ENCODE data around the gene CEP20.
"Not testable (repeated sequence)": the region's sequence is repeated elsewhere in the genome, so short reads cannot be mapped to it uniquely, and the experiment has no call there.

The CEP20 gene

GRCh38 chr16:15888072-15888976 is at the start of gene CEP20:
CEP20 (minus strand) TSS chr16:15888603; CDS start chr16:15888585, 18 bp downstream.
- DNase-seq (ENCODE audit: low read depth) = peak; percentile 100

- not testable (repeated sequence) for DNase-seq (ENCODE audit: low read depth)
Observed at GRCh38 chr16:15936809-15937208, 48.4 kb upstream of the CEP20 start.

GRCh38 chr16:15934991-15935390 is 46.6 kb upstream of the CEP20 start:
- no peak for DNase-seq (ENCODE audit: low read depth)

GRCh38 chr16:15933781-15934180 is 45.4 kb upstream of the CEP20 start:
- no peak for DNase-seq (ENCODE audit: low read depth)

- DNase-seq (ENCODE audit: low read depth) = no peak
Observed at GRCh38 chr16:15932939-15933338, 44.5 kb upstream of the CEP20 start.

GRCh38 chr16:15928261-15929104 is 40.1 kb upstream of the CEP20 start:
- no peak for DNase-seq (ENCODE audit: low read depth)

- DNase-seq (ENCODE audit: low read depth) = no peak
Observed at GRCh38 chr16:15925631-15926030, 37.2 kb upstream of the CEP20 start.

GRCh38 chr16:15924996-15925395 is 36.6 kb upstream of the CEP20 start:
- DNase-seq (ENCODE audit: low read depth) = no peak

- DNase-seq (ENCODE audit: low read depth) = no peak
Observed at GRCh38 chr16:15919331-15919730, 30.9 kb upstream of the CEP20 start.

- DNase-seq (ENCODE audit: low read depth) = not testable (repeated sequence)
Observed at GRCh38 chr16:15918314-15918713, 29.9 kb upstream of the CEP20 start.

- no peak for DNase-seq (ENCODE audit: low read depth)
Observed at GRCh38 chr16:15916323-15916722, 27.9 kb upstream of the CEP20 start.

- DNase-seq (ENCODE audit: low read depth) = no peak
Observed at GRCh38 chr16:15915555-15916081, 27.2 kb upstream of the CEP20 start.

GRCh38 chr16:15913046-15913698 is 24.8 kb upstream of the CEP20 start:
- DNase-seq (ENCODE audit: low read depth) = no peak

- no peak for DNase-seq (ENCODE audit: low read depth)
Observed at GRCh38 chr16:15911198-15911597, 22.8 kb upstream of the CEP20 start.

GRCh38 chr16:15907863-15908478 is 19.6 kb upstream of the CEP20 start:
- no peak for DNase-seq (ENCODE audit: low read depth)

- DNase-seq (ENCODE audit: low read depth) = no peak
Observed at GRCh38 chr16:15906439-15906838, 18.0 kb upstream of the CEP20 start.

- no peak for DNase-seq (ENCODE audit: low read depth)
Observed at GRCh38 chr16:15903960-15904359, 15.6 kb upstream of the CEP20 start.

GRCh38 chr16:15900901-15901500 is 12.6 kb upstream of the CEP20 start:
- no peak for DNase-seq (ENCODE audit: low read depth)

- no peak for DNase-seq (ENCODE audit: low read depth)
Observed at GRCh38 chr16:15900357-15900756, 12.0 kb upstream of the CEP20 start.

GRCh38 chr16:15899538-15900100 is 11.2 kb upstream of the CEP20 start:
- DNase-seq (ENCODE audit: low read depth) = no peak

- DNase-seq (ENCODE audit: low read depth) = no peak
Observed at GRCh38 chr16:15898654-15899053, 10.3 kb upstream of the CEP20 start.

Measured in activated gamma-delta T cell treated with anti-CD3 and anti-CD28 coated beads, Interleukin-2, amount 50 U/mL, for 16 hours (primary cell).